HEK293T (cell line): ENCODE measurements around the gene CCDC177.

Experiments
- CTCF ChIA-PET: fragments of 350-600 bp; formaldehyde crosslinking; extraction: SDS; loops from one replicate; lab custom pipeline; 2021; ENCODE audit warnings: antibody characterized with exemption, inconsistent platforms; lab: Yijun Ruan, JAX
- POLR2A ChIA-PET: fragments of 350-600 bp; formaldehyde crosslinking; extraction: SDS; loops from one replicate; lab custom pipeline; 2020; ENCODE audit warnings: antibody characterized with exemption, inconsistent platforms; lab: Yijun Ruan, JAX
- DNase-seq: peaks from one replicate; pipeline ENCODE4 v3.0.0; 2012; ENCODE audit warnings: mixed read lengths; ENCODE audit errors: extremely low spot score
- ARNT ChIP-seq: fragments of 450-650 bp; IDR thresholded peaks from 2 replicates; pipeline ENCODE4 v1.6.1; 2017; ENCODE audit warnings: mild to moderate bottlenecking
- BHLHE40 ChIP-seq: fragments of 450-650 bp; IDR thresholded peaks from 2 replicates; pipeline ENCODE4 v1.6.1; 2016; ENCODE audit warnings: mild to moderate bottlenecking, moderate library complexity, borderline replicate concordance
- CTBP1 ChIP-seq: fragments of 450-650 bp; IDR thresholded peaks from 2 replicates; pipeline ENCODE4 v1.6.1; 2016; ENCODE audit warnings: borderline replicate concordance
- ELF4 ChIP-seq: fragments of 450-650 bp; IDR thresholded peaks from 2 replicates; pipeline ENCODE4 v1.6.1; 2017; ENCODE audit warnings: antibody characterized with exemption
- FOXA1 ChIP-seq: fragments of 450-650 bp; IDR thresholded peaks from 2 replicates; pipeline ENCODE4 v1.6.1; 2016; ENCODE audit warnings: mild to moderate bottlenecking
- FOXK2 ChIP-seq: fragments of 450-650 bp; IDR thresholded peaks from 2 replicates; pipeline ENCODE4 v1.6.1; 2016; ENCODE audit warnings: mild to moderate bottlenecking
- FOXM1 ChIP-seq: fragments of 450-650 bp; IDR thresholded peaks from 2 replicates; pipeline ENCODE4 v1.6.1; 2017; ENCODE audit warnings: mild to moderate bottlenecking, borderline replicate concordance
- HDGF ChIP-seq: fragments of 450-650 bp; IDR thresholded peaks from 2 replicates; pipeline ENCODE4 v1.6.1; 2017; ENCODE audit warnings: antibody characterized with exemption, borderline replicate concordance
- L3MBTL2 ChIP-seq: fragments of 450-650 bp; conservative IDR thresholded peaks from 2 replicates; pipeline ENCODE4 v1.6.1; 2016; ENCODE audit warnings: mild to moderate bottlenecking
- LEF1 ChIP-seq: fragments of 450-650 bp; IDR thresholded peaks from 2 replicates; pipeline ENCODE4 v1.6.1; 2017; ENCODE audit warnings: mild to moderate bottlenecking, borderline replicate concordance
- NFRKB ChIP-seq: fragments of 450-650 bp; IDR thresholded peaks from 2 replicates; pipeline ENCODE4 v1.6.1; 2016; ENCODE audit warnings: mild to moderate bottlenecking, moderate library complexity
- PKNOX1 ChIP-seq: fragments of 450-650 bp; IDR thresholded peaks from 2 replicates; pipeline ENCODE4 v1.6.1; 2016
- SP1 ChIP-seq: fragments of 450-650 bp; IDR thresholded peaks from 2 replicates; pipeline ENCODE4 v1.6.1; 2017
- SUZ12 ChIP-seq: fragments of 450-650 bp; IDR thresholded peaks from 2 replicates; pipeline ENCODE4 v1.6.1; 2016; ENCODE audit warnings: mild to moderate bottlenecking
- TARDBP ChIP-seq: fragments of 450-650 bp; IDR thresholded peaks from 2 replicates; pipeline ENCODE4 v1.6.1; 2016
- ZNF384 ChIP-seq: fragments of 450-650 bp; IDR thresholded peaks from 2 replicates; pipeline ENCODE4 v1.6.1; 2016

The CCDC177 gene

GRCh38 chr14:69581316-69581935, 6.8 kb upstream of the CCDC177 start:
- ChIA-PET CTCF (interaction anchor here (0.7 to 1.8 kb wide), 2 partner anchors 33 to 129 kb away, joined by 5 to 6 read pairs; no protein-coding TSS in a partner anchor), POLR2A (no interaction called here)
- no peak for TF ChIP-seq HDGF
- TF ChIP-seq NFRKB: no peak
- TF ChIP-seq FOXA1: no peak
- TF ChIP-seq FOXM1: no peak
- no peak for TF ChIP-seq LEF1
- no peak for TF ChIP-seq CTBP1
- no peak for TF ChIP-seq ZNF384
- no peak for TF ChIP-seq SP1
- no peak for TF ChIP-seq TARDBP
- no peak for TF ChIP-seq FOXK2
- no peak for TF ChIP-seq ELF4
- TF ChIP-seq L3MBTL2: no peak
- no peak for TF ChIP-seq BHLHE40
- DNase-seq: no peak

- TF ChIP-seq ARNT: no peak
- DNase-seq: peak; percentile 65
- ChIA-PET POLR2A (no interaction called here), CTCF (interaction anchor here (0.6 to 1.8 kb wide), 14 partner anchors 8 to 1256 kb away, joined by 3 to 6 read pairs (median 4); no protein-coding TSS in a partner anchor)
Measured at GRCh38 chr14:69580009-69580577, 5.4 kb upstream of the CCDC177 start.

GRCh38 chr14:69579476-69579875, 4.8 kb upstream of the CCDC177 start:
- POLR2A ChIA-PET: no interaction called here
- DNase-seq: no peak
- CTCF ChIA-PET: interaction anchor here (0.6 to 1.8 kb wide), 13 partner anchors 7 to 1255 kb away, joined by 3 to 5 read pairs (median 4); no protein-coding TSS in a partner anchor
- TF ChIP-seq BHLHE40 (no peak), CTBP1 (no peak), SP1 (no peak), HDGF (no peak), L3MBTL2 (no peak), LEF1 (no peak), SUZ12 (no peak), TARDBP (no peak), ZNF384 (no peak)

- POLR2A ChIA-PET: no interaction called here
Measured at GRCh38 chr14:69574954-69575295, 254 bp upstream of the CCDC177 start.

GRCh38 chr14:69573831-69574262, 824 bp downstream of the CCDC177 start:
- ChIA-PET POLR2A (no interaction called here), CTCF (interaction anchor here (0.6 to 6.9 kb wide), 11 partner anchors 10 to 331 kb away, joined by 3 to 39 read pairs (median 3); no protein-coding TSS in a partner anchor)
- TF ChIP-seq PKNOX1 (0 out of 2 replicates have a peak, but pooled peaks have one; percentile 2), FOXM1 (no peak)
- no peak for DNase-seq

More at GRCh38 chr14:69574954-69575295, 254 bp upstream of the CCDC177 start:
- no peak for DNase-seq
- TF ChIP-seq LEF1 (no peak), FOXA1 (no peak), CTBP1 (no peak), FOXK2 (no peak), ELF4 (no peak)
- CTCF ChIA-PET: interaction anchor here (0.6 to 6.9 kb wide), 17 partner anchors 10 to 842 kb away, joined by 3 to 39 read pairs (median 4); partner anchors contain the start of gene SYNJ2BP

- POLR2A ChIA-PET: no interaction called here
- CTCF ChIA-PET: interaction anchor here (0.6 to 6.9 kb wide), 9 partner anchors 10 to 331 kb away, joined by 3 to 39 read pairs (median 3); no protein-coding TSS in a partner anchor
- TF ChIP-seq NFRKB: no peak
- TF ChIP-seq SP1: no peak
- TF ChIP-seq LEF1: no peak
- TF ChIP-seq ZNF384: no peak
- DNase-seq: no peak
Measured at GRCh38 chr14:69573205-69573830, 1.4 kb downstream of the CCDC177 start.

- no peak for TF ChIP-seq ZNF384
- no peak for DNase-seq
- POLR2A ChIA-PET: no interaction called here
- CTCF ChIA-PET: interaction anchor here (1.0 to 6.9 kb wide), 3 partner anchors 25 to 155 kb away, joined by 3 to 39 read pairs (median 4); no protein-coding TSS in a partner anchor
Measured at GRCh38 chr14:69572841-69573135, 1.9 kb downstream of the CCDC177 start.
